Fibroblast of lung (primary cell): Measurements from ENCODE around the gene CGB5. TPM values are rescaled to one million over a fixed set of nuclear protein-coding genes. Genes with fewer than 3 reads are reported as not detected.
"Not testable (repeated sequence)": the region's sequence is repeated elsewhere in the genome, so short reads cannot be mapped to it uniquely, and the experiment has no call there.

Source experiments
- DNase-seq, 2 donors: peaks; one replicate each; pipeline versions ENCODE4 v3.0.0 to v3.0.0-alpha.2; 2010; ENCODE audit warnings: low read depth in 2 of 2
- H2AFZ ChIP-seq: 2 replicates; pipeline ENCODE4 v1.5.1; 2012; ENCODE audit warnings: low read length, control low read depth, inconsistent platforms
- H3K27ac ChIP-seq: 2 replicates; pipeline ENCODE4 v1.5.1; 2011; ENCODE audit warnings: low read length, control low read depth; ENCODE audit not compliant: insufficient read depth
- H3K27me3 ChIP-seq: 2 replicates; pipeline ENCODE4 v1.5.1; 2011; ENCODE audit warnings: mild to moderate bottlenecking, low read length; ENCODE audit not compliant: control insufficient read depth, insufficient read depth
- H3K36me3 ChIP-seq: 2 replicates; pipeline ENCODE4 v1.5.1; 2011; ENCODE audit warnings: low read length; ENCODE audit not compliant: control insufficient read depth, insufficient read depth
- H3K4me1 ChIP-seq: 2 replicates; pipeline ENCODE4 v1.5.1; 2011; ENCODE audit warnings: low read length; ENCODE audit not compliant: control insufficient read depth, insufficient read depth; ENCODE audit errors: extremely low read depth
- H3K4me2 ChIP-seq: 2 replicates; pipeline ENCODE4 v1.5.1; 2011; ENCODE audit warnings: low read length, control low read depth; ENCODE audit not compliant: insufficient read depth; ENCODE audit errors: extremely low read depth
- H3K4me3 ChIP-seq, 4 experiments: fragments of 200-600 bp in 1 of 4; sonication (generic) in 1 of 4; replicated peaks in 1 of 4; 2 replicates each; pipeline ENCODE4 v1.5.1; 2011 to 2016; ENCODE audit warnings: low read length in 4 of 4, low read depth in 3 of 4, mild to moderate bottlenecking in 3 of 4, control low read depth in 2 of 4, inconsistent platforms in 1 of 4, mixed read lengths in 1 of 4; ENCODE audit not compliant: insufficient read depth in 1 of 4; ENCODE audit errors: control extremely low read depth in 1 of 4
- H3K79me2 ChIP-seq: 2 replicates; pipeline ENCODE4 v1.5.1; 2012; ENCODE audit warnings: mild to moderate bottlenecking, low read length, inconsistent platforms; ENCODE audit not compliant: control insufficient read depth, insufficient read depth
- H3K9ac ChIP-seq: 2 replicates; pipeline ENCODE4 v1.5.1; 2011; ENCODE audit warnings: mild to moderate bottlenecking, low read length, control low read depth; ENCODE audit not compliant: insufficient read depth
- H3K9me3 ChIP-seq: 2 replicates; pipeline ENCODE4 v1.5.1; 2012; ENCODE audit warnings: low read depth, low read length; ENCODE audit not compliant: control insufficient read depth, insufficient read depth
- H4K20me1 ChIP-seq: 2 replicates; pipeline ENCODE4 v1.5.1; 2011; ENCODE audit warnings: low read length; ENCODE audit not compliant: control insufficient read depth, insufficient read depth; ENCODE audit errors: extremely low read depth
- CTCF ChIP-seq, 2 donors: IDR thresholded peaks in 1 of 2; conservative IDR thresholded peaks in 1 of 2; 1 replicate in 1 of 2; 2 replicates in 1 of 2; pipeline ENCODE4 v1.5.1; 2011 to 2012; ENCODE audit warnings: low read length in 2 of 2, control low read depth in 1 of 2, inconsistent platforms in 1 of 2, low read depth in 1 of 2, mild to moderate bottlenecking in 1 of 2
- EZH2 ChIP-seq: IDR thresholded peaks from 2 replicates; pipeline ENCODE4 v1.5.1; 2012; ENCODE audit warnings: low read length, control low read depth, mild to moderate bottlenecking; ENCODE audit errors: missing control alignments
- polyA plus RNA-seq, 2 donors: library from polyadenylated mRNA; depleted of rRNA in 1 of 2; stranded (reverse) in 1 of 2; unstranded in 1 of 2; fragments of >200 nt; gene quantifications; 2 replicates each; pipeline ENCODE4 v1.2.1, GENCODE V29; 2011 to 2012; ENCODE audit warnings: missing spikeins in 1 of 2
- total RNA-seq: library from RNA; depleted of rRNA; stranded (reverse); fragments of >200 nt; gene quantifications from 2 replicates; pipeline ENCODE4 v1.2.1, GENCODE V29; 2014

CGB5 gene
- total and polyA plus RNA-seq, 2 donors (not counting 1 experiment from before 2014, with no cell fraction given) = not detected

DNA sequence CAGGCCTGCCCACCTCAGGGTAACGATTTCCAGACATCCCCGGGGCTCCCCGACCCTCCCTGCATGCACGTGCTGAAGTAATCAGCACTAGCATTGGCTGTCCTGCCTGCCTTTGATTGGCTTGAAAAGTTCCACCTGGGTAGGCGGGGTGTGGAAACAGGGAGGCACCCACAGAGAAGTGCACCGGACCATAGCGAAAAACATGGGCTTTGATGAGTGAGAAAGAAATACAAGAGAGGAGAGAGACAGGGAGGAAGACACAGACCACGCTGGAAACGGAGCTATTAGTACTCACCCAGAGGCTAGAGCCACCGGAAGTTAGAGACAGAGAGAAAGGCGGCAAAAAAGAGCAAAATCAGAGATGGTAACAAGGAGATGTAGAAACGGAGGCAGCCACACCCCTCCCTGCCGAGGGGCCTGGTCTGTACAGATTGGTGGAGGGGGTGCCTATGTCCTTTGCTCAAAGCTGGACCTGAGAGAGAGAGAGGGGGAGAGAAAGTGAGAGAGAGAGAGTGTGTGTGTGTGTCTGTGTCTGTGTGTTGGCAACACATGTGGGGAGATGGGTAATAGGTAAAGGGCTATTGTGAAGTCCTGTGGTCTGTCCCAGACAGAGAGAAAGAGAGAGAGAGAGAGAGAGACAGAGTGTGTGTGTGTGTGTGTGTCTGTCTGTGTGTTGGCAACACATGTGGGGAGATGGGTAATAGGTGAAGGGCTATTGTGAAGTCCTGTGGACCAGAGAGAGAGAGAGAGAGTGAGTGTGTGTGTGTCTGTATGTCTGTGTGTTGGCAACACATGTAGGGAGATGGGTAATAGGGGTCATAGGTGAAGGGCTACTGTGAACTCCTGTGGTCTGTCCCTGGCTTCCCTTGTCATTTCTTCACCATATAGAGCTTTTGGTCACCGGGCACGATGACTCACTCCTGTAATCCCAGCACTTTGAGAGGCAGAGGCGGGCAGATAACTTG lies 22.4 kb upstream of the CGB5 start:
- Histone ChIP-seq H3K4me3 (no peak overlapping the region), H3K9me3 (no peaks in the 10 kb centered on the region), H2AFZ (no peak overlapping the region), H3K27me3 (peaks cover 3% of the 10 kb centered on the region), H3K4me1 (peaks cover 2% of the 10 kb centered on the region), H3K79me2 (no peaks in the 10 kb centered on the region), H3K27ac (no peak overlapping the region), H3K4me2 (no peak overlapping the region), H3K9ac (no peak overlapping the region), H4K20me1 (no peaks in the 10 kb centered on the region), H3K36me3 (peaks cover 2% of the 10 kb centered on the region)
- TF ChIP-seq CTCF (conservative IDR thresholded peaks at IDR 0.05 in 1 of 2, IDR thresholded peaks at IDR 0.05 in 1 of 2; ENCODE audit: low read depth in 1 of 2, low read length in 2 of 2) (no peak), EZH2 (no peak)
- peak in 1 of 2 donors; percentile 38 for DNase-seq

DNA sequence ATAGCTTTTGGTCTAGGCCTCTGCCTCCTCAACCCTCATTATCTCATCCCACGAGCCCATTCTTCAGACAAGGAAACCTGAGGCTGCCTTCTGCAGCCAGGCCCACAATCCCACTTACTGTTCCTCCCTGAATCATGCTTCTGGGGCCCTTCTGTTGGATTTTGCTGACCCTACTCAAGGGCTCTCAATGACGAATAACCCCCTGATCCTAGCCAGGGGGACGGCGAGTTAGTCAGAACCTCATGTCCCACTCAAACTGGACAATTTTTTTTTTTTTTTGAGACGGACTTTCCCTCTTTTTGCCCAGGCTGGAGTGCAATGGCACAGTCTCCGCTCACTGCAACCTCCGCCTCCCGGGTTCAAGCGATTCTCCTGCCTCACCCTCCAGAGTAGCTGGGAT lies 21.5 kb upstream of the CGB5 start:
- Histone ChIP-seq H3K9me3 (no peaks in the 10 kb centered on the region), H3K4me2 (no peak overlapping the region), H4K20me1 (no peaks in the 10 kb centered on the region), H3K9ac (no peak overlapping the region), H3K4me3 (no peak overlapping the region), H3K27me3 (peaks cover 3% of the 10 kb centered on the region), H3K27ac (no peak overlapping the region), H2AFZ (no peak overlapping the region), H3K4me1 (peaks cover 2% of the 10 kb centered on the region), H3K79me2 (no peaks in the 10 kb centered on the region), H3K36me3 (no peaks in the 10 kb centered on the region)
- no peak for DNase-seq
- TF ChIP-seq CTCF (conservative IDR thresholded peaks at IDR 0.05 in 1 of 2, IDR thresholded peaks at IDR 0.05 in 1 of 2; ENCODE audit: low read depth in 1 of 2, low read length in 2 of 2) (no peak), EZH2 (no peak)

DNA sequence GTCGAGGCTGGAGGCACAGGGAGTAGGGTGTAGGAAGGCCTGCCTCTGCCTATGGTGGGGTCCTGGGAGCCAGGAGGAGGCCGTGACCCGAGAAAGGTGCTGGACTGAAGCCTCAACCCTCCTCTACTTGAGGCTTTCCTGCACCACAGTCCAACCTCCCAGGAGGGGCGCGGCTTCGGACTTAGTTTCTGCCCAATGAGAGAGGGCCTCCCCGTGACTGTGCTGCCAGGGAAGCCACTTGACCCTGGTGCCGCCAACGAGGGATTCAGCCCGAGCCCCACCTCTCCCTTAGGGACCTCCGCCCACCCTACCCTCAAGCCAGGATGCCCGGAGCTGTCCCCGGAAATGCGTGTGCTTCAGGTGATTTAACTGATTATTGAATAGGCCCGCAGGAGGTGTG lies 19.4 kb upstream of the CGB5 start, which contains the start of gene CGB3:
TSS of gene CGB3 (minus strand) at position 101 of the 400 bp plus-strand sequence. CDS start 362 bp downstream, outside the sequence.
- H3K4me3 ChIP-seq, DNase-seq, H3K9me3 ChIP-seq, H3K9ac ChIP-seq, H3K27ac ChIP-seq, H4K20me1 ChIP-seq, H3K4me2 ChIP-seq, H3K79me2 ChIP-seq, H3K27me3 ChIP-seq, H3K4me1 ChIP-seq, H2AFZ ChIP-seq, H3K36me3 ChIP-seq: not testable (repeated sequence)

- H2AFZ ChIP-seq, H3K9me3 ChIP-seq, H3K27me3 ChIP-seq, H3K79me2 ChIP-seq, H3K9ac ChIP-seq, H3K4me2 ChIP-seq, H3K27ac ChIP-seq, H3K36me3 ChIP-seq, H4K20me1 ChIP-seq, H3K4me3 ChIP-seq, H3K4me1 ChIP-seq, DNase-seq: not testable (repeated sequence)
Measured at GRCh38 chr19:49025088-49025487, 18.6 kb upstream of the CGB5 start.

DNA sequence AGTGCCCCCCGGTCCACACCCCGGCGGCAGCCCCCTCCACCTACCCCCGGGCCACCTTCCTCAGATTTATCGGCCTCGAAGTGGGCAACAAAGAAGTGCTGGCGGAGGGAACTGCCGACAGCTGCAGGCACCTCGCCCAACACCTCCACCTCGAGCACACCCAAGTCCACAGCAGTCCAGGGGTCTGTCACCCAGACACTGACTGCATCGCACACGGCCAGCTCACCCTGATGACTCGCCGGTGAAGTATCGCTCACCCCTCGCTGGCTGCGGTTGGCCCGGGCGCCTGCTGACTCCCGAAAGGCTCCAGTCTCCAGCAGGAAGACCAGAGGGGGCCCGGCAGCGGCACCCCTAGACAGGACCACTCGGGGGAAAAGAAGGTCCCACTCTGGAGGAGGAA lies 18.0 kb upstream of the CGB5 start:
- not testable (repeated sequence) for H3K4me1 ChIP-seq, H3K4me2 ChIP-seq, H3K9me3 ChIP-seq, H3K4me3 ChIP-seq, H3K36me3 ChIP-seq, H2AFZ ChIP-seq, H3K27ac ChIP-seq, DNase-seq, H3K9ac ChIP-seq, H4K20me1 ChIP-seq, H3K79me2 ChIP-seq, H3K27me3 ChIP-seq
